NB4 (cell line): ENCODE data around the gene MEF2D.

Experiments
- DNase-seq: peaks from one replicate; pipeline ENCODE4 v3.0.0; 2010; ENCODE audit warnings: low read depth
- H3K4me3 ChIP-seq: one replicate; pipeline ENCODE4 v1.5.1; 2011; ENCODE audit warnings: mild to moderate bottlenecking, low read depth, low read length, moderate library complexity
- MYC ChIP-seq: IDR thresholded peaks from 2 replicates; pipeline ENCODE4 v1.6.1; 2011; ENCODE audit warnings: low read depth, low read length
- POLR2A ChIP-seq: IDR thresholded peaks from 2 replicates; pipeline ENCODE4 v1.6.1; 2011; ENCODE audit warnings: mild to moderate bottlenecking; ENCODE audit not compliant: insufficient read length; ENCODE audit errors: extremely low read depth
- TF ChIP-seq, protein P1 (sequence below): IDR thresholded peaks from 2 replicates; pipeline ENCODE4 v1.6.1; 2011; ENCODE audit warnings: low read depth, low read length
- TF ChIP-seq, protein P2 (sequence below): IDR thresholded peaks from one replicate; pipeline ENCODE4 v1.5.1; 2012; ENCODE audit warnings: low read depth, low read length

MEF2D gene

DNA sequence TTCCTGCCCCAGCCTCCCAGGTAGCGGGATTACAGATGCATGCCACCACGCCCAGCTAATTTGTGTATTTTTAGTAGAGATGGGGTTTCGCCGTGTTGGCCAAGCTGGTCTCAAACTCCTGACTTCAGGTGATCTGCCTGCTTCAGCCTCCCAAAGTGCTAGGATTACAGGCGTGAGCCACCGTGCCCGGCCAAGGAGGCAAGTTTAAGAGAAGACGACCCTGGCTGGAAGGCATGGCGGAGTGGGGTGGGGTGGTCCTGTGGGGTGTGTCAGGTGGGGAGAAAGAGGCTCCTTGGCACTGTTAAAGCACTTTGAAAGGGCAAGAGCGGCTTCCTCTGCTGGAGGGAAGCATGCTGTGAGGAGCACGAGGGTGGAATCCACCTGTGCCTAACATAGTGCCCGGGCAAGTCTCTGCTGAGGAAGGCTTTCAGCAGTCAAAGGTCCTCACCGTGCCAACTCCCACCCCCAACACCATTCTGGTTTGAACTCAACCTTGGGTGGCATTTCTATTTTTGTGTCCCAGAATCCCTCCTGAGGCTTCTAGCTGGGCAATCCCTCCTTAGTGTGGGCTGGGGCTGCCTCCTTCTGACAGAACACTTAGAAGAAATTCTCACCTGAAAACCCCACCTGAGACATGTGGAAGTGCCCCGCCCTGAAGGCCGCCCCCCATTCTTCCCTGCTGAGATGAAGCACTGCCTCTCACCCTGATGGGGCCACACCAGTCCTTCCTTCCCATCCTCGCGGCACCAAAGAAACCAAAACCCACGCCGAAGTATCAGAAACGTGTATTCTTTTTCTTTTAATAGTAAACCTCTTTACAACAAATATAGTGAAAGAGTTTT is 37.4 kb downstream of the MEF2D start:
- TF ChIP-seq, protein P1, sequence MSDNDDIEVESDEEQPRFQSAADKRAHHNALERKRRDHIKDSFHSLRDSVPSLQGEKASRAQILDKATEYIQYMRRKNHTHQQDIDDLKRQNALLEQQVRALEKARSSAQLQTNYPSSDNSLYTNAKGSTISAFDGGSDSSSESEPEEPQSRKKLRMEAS, result no peak
- TF ChIP-seq, protein P2, sequence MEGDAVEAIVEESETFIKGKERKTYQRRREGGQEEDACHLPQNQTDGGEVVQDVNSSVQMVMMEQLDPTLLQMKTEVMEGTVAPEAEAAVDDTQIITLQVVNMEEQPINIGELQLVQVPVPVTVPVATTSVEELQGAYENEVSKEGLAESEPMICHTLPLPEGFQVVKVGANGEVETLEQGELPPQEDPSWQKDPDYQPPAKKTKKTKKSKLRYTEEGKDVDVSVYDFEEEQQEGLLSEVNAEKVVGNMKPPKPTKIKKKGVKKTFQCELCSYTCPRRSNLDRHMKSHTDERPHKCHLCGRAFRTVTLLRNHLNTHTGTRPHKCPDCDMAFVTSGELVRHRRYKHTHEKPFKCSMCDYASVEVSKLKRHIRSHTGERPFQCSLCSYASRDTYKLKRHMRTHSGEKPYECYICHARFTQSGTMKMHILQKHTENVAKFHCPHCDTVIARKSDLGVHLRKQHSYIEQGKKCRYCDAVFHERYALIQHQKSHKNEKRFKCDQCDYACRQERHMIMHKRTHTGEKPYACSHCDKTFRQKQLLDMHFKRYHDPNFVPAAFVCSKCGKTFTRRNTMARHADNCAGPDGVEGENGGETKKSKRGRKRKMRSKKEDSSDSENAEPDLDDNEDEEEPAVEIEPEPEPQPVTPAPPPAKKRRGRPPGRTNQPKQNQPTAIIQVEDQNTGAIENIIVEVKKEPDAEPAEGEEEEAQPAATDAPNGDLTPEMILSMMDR, result no peak
- no peak for TF ChIP-seq POLR2A
- TF ChIP-seq MYC, result no peak
- H3K4me3 ChIP-seq, result no peak overlapping the region
- no peak for DNase-seq

DNA sequence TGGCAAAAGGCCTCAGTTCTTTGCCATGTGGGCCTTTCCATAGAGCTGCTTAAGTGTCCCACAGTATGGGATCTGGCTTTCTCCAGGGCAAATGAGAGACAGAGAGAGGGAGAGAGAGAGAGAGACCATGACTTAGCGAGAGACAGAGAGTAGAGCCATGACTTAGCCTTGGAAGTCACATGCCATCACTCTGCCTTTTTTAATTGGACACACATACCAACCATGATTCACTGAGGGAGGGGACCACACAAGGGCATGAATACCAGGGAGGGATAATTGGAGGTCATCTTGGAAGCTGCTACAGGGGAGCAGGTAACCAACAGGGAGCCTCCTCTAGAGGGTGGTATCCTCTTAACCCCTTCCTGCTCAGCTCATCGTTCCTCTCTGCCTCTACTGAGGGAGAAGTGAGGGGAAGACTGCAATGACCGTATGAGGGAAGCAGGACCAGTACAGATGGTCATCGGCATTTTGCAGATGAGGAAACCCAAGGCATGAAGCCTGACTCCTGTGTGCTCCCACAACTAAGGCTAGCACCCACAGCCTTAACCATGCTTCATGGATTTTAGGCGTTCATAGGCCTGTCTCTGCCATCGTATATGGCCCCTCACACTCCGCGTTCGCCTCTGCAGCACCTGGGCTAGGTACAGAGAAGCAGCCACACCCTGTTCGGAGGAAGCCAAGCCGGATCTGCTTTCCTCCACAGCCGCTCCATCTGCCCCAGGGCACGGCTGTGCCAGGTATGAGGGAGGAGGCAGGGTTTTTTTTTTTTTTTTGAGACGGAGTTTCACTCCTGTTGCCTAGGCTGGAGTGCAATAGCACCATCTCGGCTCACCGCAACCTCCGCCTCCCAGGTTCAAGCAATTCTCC is 38.6 kb downstream of the MEF2D start:
- no peak overlapping the region for H3K4me3 ChIP-seq
- TF ChIP-seq MYC (no peak), POLR2A (no peak)
- TF ChIP-seq, protein P2, result no peak
- TF ChIP-seq, protein P1, result no peak

DNA sequence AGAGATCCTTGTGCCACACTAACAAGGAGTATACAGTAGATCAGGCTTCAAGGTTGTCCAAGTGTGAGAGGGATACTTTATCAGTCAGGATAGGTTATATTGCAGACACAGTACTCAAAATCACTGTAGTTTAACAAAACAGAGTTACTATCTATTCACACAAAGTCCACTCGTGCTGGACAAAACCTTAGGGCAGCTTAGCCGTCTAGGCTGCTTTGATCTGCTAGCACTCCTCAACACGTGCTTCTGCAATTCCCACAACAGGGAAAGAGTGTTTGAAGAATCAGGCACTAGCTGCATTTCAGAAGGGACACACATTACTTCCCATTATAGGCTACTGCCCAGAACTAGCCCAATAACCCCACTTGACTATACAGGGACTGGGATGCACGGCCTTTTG is 39.5 kb downstream of the MEF2D start:
- no peak for DNase-seq
- H3K4me3 ChIP-seq, result no peak overlapping the region
- TF ChIP-seq MYC (no peak), POLR2A (no peak)
- TF ChIP-seq, protein P1, result no peak
- TF ChIP-seq, protein P2, result no peak

More for the DNA sequence above, 38.6 kb downstream of the MEF2D start:
- DNase-seq, result no peak

DNA sequence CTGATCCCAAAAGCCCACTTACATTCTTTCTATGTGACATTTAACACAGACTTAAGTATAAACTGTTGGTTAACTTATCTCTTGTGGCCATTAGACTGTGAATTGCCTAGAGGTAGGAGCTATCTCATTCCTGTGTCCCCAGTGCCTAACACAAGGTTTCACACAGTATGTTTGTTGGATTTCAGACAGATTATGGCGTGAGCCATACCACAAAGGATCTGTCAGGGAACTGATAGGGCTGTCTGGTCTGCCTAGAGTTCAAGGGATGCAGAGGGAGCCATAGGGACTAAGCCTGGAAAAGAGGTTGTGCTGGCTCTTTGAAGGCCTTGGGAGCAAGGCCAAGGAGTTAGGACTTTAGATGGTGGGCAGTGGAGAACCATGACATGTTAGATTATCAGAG is 40.0 kb downstream of the MEF2D start:
- no peak for DNase-seq
- no peak for TF ChIP-seq POLR2A
- H3K4me3 ChIP-seq, result no peak overlapping the region

DNA sequence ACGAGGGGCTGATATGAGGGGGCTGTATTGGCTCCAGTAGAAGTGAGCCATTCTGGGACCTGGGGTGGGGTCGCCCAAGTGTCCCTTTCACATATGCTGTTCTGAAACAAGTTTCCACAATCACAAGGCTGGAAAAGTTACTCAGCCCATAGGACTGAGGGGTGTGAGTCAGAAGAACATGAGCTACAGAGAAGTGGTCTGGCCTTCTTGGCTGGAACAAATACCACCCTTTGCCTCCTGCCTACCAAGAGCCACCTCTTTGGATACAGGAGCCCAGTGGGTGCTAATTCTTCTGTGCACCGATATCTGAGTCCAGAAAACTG is 42.4 kb downstream of the MEF2D start:
- no peak overlapping the region for H3K4me3 ChIP-seq
- no peak for DNase-seq
- TF ChIP-seq, protein P1, result no peak
- no peak for TF ChIP-seq MYC
- no peak for TF ChIP-seq POLR2A
- TF ChIP-seq, protein P2, result no peak

DNA sequence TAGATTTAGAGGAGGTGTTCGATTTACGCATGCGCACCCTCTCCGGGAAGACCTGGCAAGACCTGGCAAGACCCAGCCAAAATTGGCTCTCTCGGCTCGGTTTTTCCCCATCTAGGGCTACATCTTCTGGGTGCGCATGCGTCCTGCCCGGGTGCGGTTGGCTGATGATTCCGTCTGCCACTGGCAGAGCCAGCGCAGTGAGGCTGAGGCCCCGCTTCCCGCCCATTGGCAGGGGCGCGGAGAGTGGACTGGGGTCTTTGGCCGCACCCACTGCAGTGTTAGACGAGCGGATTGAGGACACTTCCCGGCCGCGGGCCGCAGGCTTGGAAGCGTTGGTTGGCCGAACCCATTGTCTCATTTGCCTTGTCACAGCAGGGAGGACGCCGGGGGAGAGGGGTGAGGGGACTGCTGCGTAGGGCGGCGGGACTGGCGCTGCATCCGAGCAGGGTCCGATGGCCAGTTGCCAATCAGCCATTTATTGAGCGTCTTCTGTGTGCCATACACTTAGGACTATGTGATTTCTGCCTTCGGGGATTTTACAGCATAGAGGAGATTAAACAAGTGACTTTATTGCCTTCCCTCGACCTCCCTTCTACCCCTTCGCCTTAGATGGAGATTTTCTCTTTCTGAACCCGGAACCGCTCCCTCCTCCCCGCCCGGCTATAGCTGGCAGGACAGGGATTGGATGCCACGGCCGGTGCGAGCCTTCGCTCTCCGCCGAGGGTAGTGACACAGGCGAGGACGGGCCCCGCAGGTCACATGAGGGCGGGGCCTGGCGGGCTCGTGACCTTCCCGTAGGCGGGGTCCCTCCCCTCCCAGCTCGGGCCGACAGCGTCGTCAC is 43.7 kb downstream of the MEF2D start:
- peak overlapping the region; percentile 66 for H3K4me3 ChIP-seq
- TF ChIP-seq, protein P1, result peak; percentile 97
- TF ChIP-seq POLR2A, result peak; percentile 31
- TF ChIP-seq, protein P2, result no peak
- TF ChIP-seq MYC, result no peak
- peak; percentile 96 for DNase-seq
